ENCODE measurements around the gene SLC25A21.
"Not testable (repeated sequence)": the region's sequence is repeated elsewhere in the genome, so short reads cannot be mapped to it uniquely, and the experiment has no call there.

The SLC25A21 gene

GRCh38 chr14:37147310-37147880 is 25.0 kb downstream of the SLC25A21 start:
- H3K27ac Mint-ChIP-seq (ENCODE audit: low read depth): no peak overlapping the region
- DNase-seq (ENCODE audit: low spot score in 2 of 2) (no peak), ATAC-seq (replicated peaks; ENCODE audit: extremely low read depth, poor library complexity, severe bottlenecking) (no peak)
- H3K27me3 Mint-ChIP-seq: no peaks in the 10 kb centered on the region
- no peaks in the 10 kb centered on the region for H3K4me1 Mint-ChIP-seq
- H3K9me3 Mint-ChIP-seq: no peaks in the 10 kb centered on the region
- no peak overlapping the region for H3K4me3 Mint-ChIP-seq
- no peaks in the 10 kb centered on the region for H3K36me3 Mint-ChIP-seq (ENCODE audit: insufficient read depth)

- DNase-seq (ENCODE audit: low spot score in 2 of 2): not testable (repeated sequence)
These were observed 26.0 kb downstream of the SLC25A21 start for GRCh38 chr14:37146438-37146837.

GRCh38 chr14:37145395-37145794 is 27.0 kb downstream of the SLC25A21 start:
- DNase-seq (ENCODE audit: low spot score in 2 of 2) (no peak), ATAC-seq (replicated peaks; ENCODE audit: extremely low read depth, poor library complexity, severe bottlenecking) (no peak)
- Mint-ChIP-seq H3K4me1 (no peaks in the 10 kb centered on the region), H3K36me3 (ENCODE audit: insufficient read depth) (no peaks in the 10 kb centered on the region), H3K9me3 (no peaks in the 10 kb centered on the region), H3K27ac (ENCODE audit: low read depth) (no peak overlapping the region), H3K27me3 (no peaks in the 10 kb centered on the region), H3K4me3 (no peak overlapping the region)

More at GRCh38 chr14:37146438-37146837, 26.0 kb downstream of the SLC25A21 start:
- not testable (repeated sequence) for H3K4me3 Mint-ChIP-seq; ATAC-seq (replicated peaks; ENCODE audit: extremely low read depth, poor library complexity, severe bottlenecking); H3K27ac Mint-ChIP-seq (ENCODE audit: low read depth); H3K4me1 Mint-ChIP-seq; H3K9me3 Mint-ChIP-seq; H3K36me3 Mint-ChIP-seq (ENCODE audit: insufficient read depth); H3K27me3 Mint-ChIP-seq

GRCh38 chr14:37144729-37145363 is 27.6 kb downstream of the SLC25A21 start:
- H3K27ac Mint-ChIP-seq (ENCODE audit: low read depth): no peak overlapping the region

GRCh38 chr14:37143475-37143874 is 28.9 kb downstream of the SLC25A21 start:
- DNase-seq (ENCODE audit: low spot score in 2 of 2) (no peak), ATAC-seq (replicated peaks; ENCODE audit: extremely low read depth, poor library complexity, severe bottlenecking) (no peak)
- no peaks in the 10 kb centered on the region for H3K27me3 Mint-ChIP-seq
- H3K27ac Mint-ChIP-seq (ENCODE audit: low read depth): no peak overlapping the region
- no peaks in the 10 kb centered on the region for H3K4me1 Mint-ChIP-seq
- H3K9me3 Mint-ChIP-seq: no peaks in the 10 kb centered on the region
- H3K4me3 Mint-ChIP-seq: no peak overlapping the region
- H3K36me3 Mint-ChIP-seq (ENCODE audit: insufficient read depth): no peaks in the 10 kb centered on the region

More at GRCh38 chr14:37144729-37145363, 27.6 kb downstream of the SLC25A21 start:
- no peak overlapping the region for H3K4me3 Mint-ChIP-seq
- no peaks in the 10 kb centered on the region for H3K36me3 Mint-ChIP-seq (ENCODE audit: insufficient read depth)
- H3K27me3 Mint-ChIP-seq: no peaks in the 10 kb centered on the region
- ATAC-seq (replicated peaks; ENCODE audit: extremely low read depth, poor library complexity, severe bottlenecking): no peak
- H3K4me1 Mint-ChIP-seq: no peaks in the 10 kb centered on the region
- no peak for DNase-seq (ENCODE audit: low spot score in 2 of 2)
- no peaks in the 10 kb centered on the region for H3K9me3 Mint-ChIP-seq

DNA sequence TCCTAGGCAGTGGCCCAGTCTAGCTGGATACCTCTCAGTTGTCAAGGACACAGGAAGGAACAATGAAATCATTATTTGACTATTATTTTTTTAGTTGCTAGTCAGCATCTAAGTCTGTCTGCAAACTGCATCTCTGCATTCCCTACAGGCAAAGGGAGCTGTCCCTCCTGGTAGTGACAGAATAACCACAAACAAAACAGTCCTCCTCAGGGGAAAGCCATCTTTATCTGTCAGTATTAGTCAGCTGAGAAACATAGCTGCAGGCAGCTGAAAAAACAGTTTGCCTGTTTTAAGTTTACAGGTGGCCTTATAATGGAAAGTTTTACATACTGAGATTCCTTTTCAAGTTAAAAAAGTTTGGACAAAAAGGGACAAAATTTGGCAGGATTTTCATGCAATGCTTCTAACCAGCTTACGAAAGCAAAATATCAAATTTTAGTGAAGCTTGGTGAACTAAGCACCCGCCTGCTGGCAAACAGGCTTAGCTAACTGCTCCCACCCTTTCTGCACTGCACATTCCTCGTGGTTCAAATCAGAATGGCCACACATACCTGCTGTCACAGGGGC is 29.5 kb downstream of the SLC25A21 start:
- no peaks in the 10 kb centered on the region for H3K9me3 Mint-ChIP-seq
- H3K36me3 Mint-ChIP-seq (ENCODE audit: insufficient read depth): no peaks in the 10 kb centered on the region
- DNase-seq (ENCODE audit: low spot score in 2 of 2): no peak
- no peak for ATAC-seq (replicated peaks; ENCODE audit: extremely low read depth, poor library complexity, severe bottlenecking)
- no peak overlapping the region for H3K4me3 Mint-ChIP-seq
- H3K27me3 Mint-ChIP-seq: no peaks in the 10 kb centered on the region
- no peak overlapping the region for H3K27ac Mint-ChIP-seq (ENCODE audit: low read depth)
- no peaks in the 10 kb centered on the region for H3K4me1 Mint-ChIP-seq

- DNase-seq (ENCODE audit: low spot score in 2 of 2) (no peak), ATAC-seq (replicated peaks; ENCODE audit: extremely low read depth, poor library complexity, severe bottlenecking) (no peak)
- H3K27me3 Mint-ChIP-seq: no peaks in the 10 kb centered on the region
- peaks cover 6% of the 10 kb centered on the region for H3K9me3 Mint-ChIP-seq
- no peaks in the 10 kb centered on the region for H3K36me3 Mint-ChIP-seq (ENCODE audit: insufficient read depth)
- H3K27ac Mint-ChIP-seq (ENCODE audit: low read depth): no peak overlapping the region
- no peak overlapping the region for H3K4me3 Mint-ChIP-seq
- H3K4me1 Mint-ChIP-seq: no peaks in the 10 kb centered on the region
These were observed 32.2 kb downstream of the SLC25A21 start for GRCh38 chr14:37140176-37140575.

DNA sequence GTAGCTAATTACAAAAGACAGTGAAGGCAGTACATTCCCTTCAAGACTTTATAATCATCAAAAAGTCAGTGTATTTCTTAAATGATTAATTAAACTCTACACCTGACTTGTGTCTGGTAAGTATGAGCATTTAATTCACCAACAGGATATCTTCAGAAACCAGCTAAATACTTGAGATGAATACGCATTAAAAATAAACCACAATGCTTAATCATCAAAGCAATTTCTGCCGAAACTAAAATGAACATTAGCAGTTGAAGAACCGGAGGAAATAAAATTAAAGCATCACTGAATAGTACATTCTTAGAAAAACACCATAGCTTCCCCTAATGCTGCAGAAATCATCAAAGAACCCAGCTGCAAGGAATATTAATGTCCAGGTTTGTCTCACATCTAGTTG is 32.7 kb downstream of the SLC25A21 start:
- H3K9me3 Mint-ChIP-seq: peaks cover 6% of the 10 kb centered on the region
- no peak overlapping the region for H3K4me3 Mint-ChIP-seq
- H3K4me1 Mint-ChIP-seq: no peaks in the 10 kb centered on the region

GRCh38 chr14:37138898-37139297 is 33.5 kb downstream of the SLC25A21 start:
- Mint-ChIP-seq H3K9me3 (peaks cover 6% of the 10 kb centered on the region), H3K36me3 (ENCODE audit: insufficient read depth) (no peaks in the 10 kb centered on the region), H3K4me3 (no peak overlapping the region), H3K27ac (ENCODE audit: low read depth) (no peak overlapping the region), H3K4me1 (no peaks in the 10 kb centered on the region), H3K27me3 (no peaks in the 10 kb centered on the region)
- DNase-seq (ENCODE audit: low spot score in 2 of 2): no peak
- ATAC-seq (replicated peaks; ENCODE audit: extremely low read depth, poor library complexity, severe bottlenecking): no peak

More for the DNA sequence above, 32.7 kb downstream of the SLC25A21 start:
- Mint-ChIP-seq H3K36me3 (ENCODE audit: insufficient read depth) (no peaks in the 10 kb centered on the region), H3K27me3 (no peaks in the 10 kb centered on the region), H3K27ac (ENCODE audit: low read depth) (no peak overlapping the region)
- no peak for ATAC-seq (replicated peaks; ENCODE audit: extremely low read depth, poor library complexity, severe bottlenecking)
- DNase-seq (ENCODE audit: low spot score in 2 of 2): no peak

- H3K27ac Mint-ChIP-seq (ENCODE audit: low read depth): no peak overlapping the region
- no peaks in the 10 kb centered on the region for H3K4me1 Mint-ChIP-seq
- no peaks in the 10 kb centered on the region for H3K36me3 Mint-ChIP-seq (ENCODE audit: insufficient read depth)
- peaks cover 17% of the 10 kb centered on the region for H3K9me3 Mint-ChIP-seq
- H3K4me3 Mint-ChIP-seq: no peak overlapping the region
- DNase-seq (ENCODE audit: low spot score in 2 of 2): no peak
- H3K27me3 Mint-ChIP-seq: no peaks in the 10 kb centered on the region
- ATAC-seq (replicated peaks; ENCODE audit: extremely low read depth, poor library complexity, severe bottlenecking): no peak
These were observed 39.0 kb downstream of the SLC25A21 start for GRCh38 chr14:37133284-37133913.

- Mint-ChIP-seq H3K4me1 (no peaks in the 10 kb centered on the region), H3K27ac (ENCODE audit: low read depth) (no peak overlapping the region), H3K27me3 (no peaks in the 10 kb centered on the region), H3K4me3 (no peak overlapping the region), H3K9me3 (peaks cover 15% of the 10 kb centered on the region), H3K36me3 (ENCODE audit: insufficient read depth) (no peaks in the 10 kb centered on the region)
- DNase-seq (ENCODE audit: low spot score in 2 of 2) (no peak), ATAC-seq (replicated peaks; ENCODE audit: extremely low read depth, poor library complexity, severe bottlenecking) (no peak)
These were observed 41.2 kb downstream of the SLC25A21 start for GRCh38 chr14:37131205-37131604.

DNA sequence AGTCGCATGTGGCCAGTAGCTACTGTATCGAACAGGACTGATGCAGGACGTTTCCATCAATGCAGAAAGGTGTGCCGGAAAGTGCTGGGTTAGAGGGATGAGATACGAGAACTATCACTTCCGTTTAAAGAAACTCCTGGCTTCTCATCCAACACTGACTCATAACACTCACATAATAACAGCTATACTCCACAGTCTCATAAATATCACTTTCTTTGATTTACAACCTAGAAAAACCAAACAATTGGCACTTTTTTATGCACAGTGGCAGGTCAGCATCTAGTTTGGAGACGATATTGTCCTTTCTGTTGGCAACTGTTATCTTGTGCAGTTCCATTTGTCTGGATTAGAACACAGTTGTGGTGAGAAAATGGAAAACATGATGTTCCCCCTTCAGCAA is 43.4 kb downstream of the SLC25A21 start:
- Mint-ChIP-seq H3K9me3 (peaks cover 15% of the 10 kb centered on the region), H3K4me3 (no peak overlapping the region), H3K27me3 (no peaks in the 10 kb centered on the region), H3K36me3 (ENCODE audit: insufficient read depth) (no peaks in the 10 kb centered on the region), H3K4me1 (no peaks in the 10 kb centered on the region), H3K27ac (ENCODE audit: low read depth) (no peak overlapping the region)
- DNase-seq (ENCODE audit: low spot score in 2 of 2) (no peak), ATAC-seq (replicated peaks; ENCODE audit: extremely low read depth, poor library complexity, severe bottlenecking) (no peak)

GRCh38 chr14:37124614-37125013 is 47.8 kb downstream of the SLC25A21 start:
- H3K9me3 Mint-ChIP-seq: peaks cover 5% of the 10 kb centered on the region
- no peak for DNase-seq (ENCODE audit: low spot score in 2 of 2)
- H3K36me3 Mint-ChIP-seq (ENCODE audit: insufficient read depth): no peaks in the 10 kb centered on the region
- H3K4me3 Mint-ChIP-seq: no peak overlapping the region
- H3K27ac Mint-ChIP-seq (ENCODE audit: low read depth): no peak overlapping the region
- no peaks in the 10 kb centered on the region for H3K4me1 Mint-ChIP-seq
- no peaks in the 10 kb centered on the region for H3K27me3 Mint-ChIP-seq
- ATAC-seq (replicated peaks; ENCODE audit: extremely low read depth, poor library complexity, severe bottlenecking): no peak

Data from central memory CD8-positive, alpha-beta T cell (primary cell).